ENCODE measurements around the gene B3GAT3.

GRCh38 chr11:62621567-62622470 lies at the start of gene B3GAT3:
- TF ChIP-seq CTCF (IDR thresholded peaks at IDR 0.05; ENCODE audit: borderline replicate concordance, extremely low read depth, low read length, poor library complexity, severe bottlenecking) (peak; percentile 2), EZH2 (IDR thresholded peaks at IDR 0.05; ENCODE audit: borderline replicate concordance, low read depth, low read length, severe bottlenecking) (no peak)

Data from DND-41 (cell line).